Body of pancreas (tissue), 4 donors: ENCODE data around the gene NACA.

Source experiments
- CTCF ChIP-seq, 7 experiments: fragments of 450-650 bp in 4 of 7; fragments of 200-600 bp in 3 of 7; sonication (generic) in 3 of 7; IDR thresholded peaks; one replicate each; pipeline ENCODE4 v1.5.1; 2016 to 2019; ENCODE audit warnings: antibody characterized with exemption in 7 of 7
- POLR2A ChIP-seq, 3 donors: fragments of 450-650 bp; IDR thresholded peaks; one replicate each; pipeline ENCODE4 v1.6.1; 2016; ENCODE audit warnings: antibody characterized with exemption in 3 of 3, mild to moderate bottlenecking in 2 of 3

- TF ChIP-seq CTCF (IDR thresholded peaks at IDR 0.05): no peak
- TF ChIP-seq POLR2A (IDR thresholded peaks at IDR 0.05): no peak
Observed at GRCh38 chr12:56766535-56766934, 41.4 kb upstream of the NACA start.
